Neural progenitor cell (in vitro differentiated cells): Measurements from ENCODE around the gene NRM.

Experiments
- EZH2 ChIP-seq: fragments of 200-600 bp; sonication (generic); IDR thresholded peaks from 2 replicates; pipeline ENCODE4 v1.6.1; 2017; ENCODE audit warnings: antibody characterized with exemption, mild to moderate bottlenecking, moderate library complexity
- EZH2phosphoT487 ChIP-seq: fragments of 200-600 bp; sonication (generic); IDR thresholded peaks from 2 replicates; pipeline ENCODE4 v1.6.1; 2017; ENCODE audit warnings: antibody characterized with exemption
- TF ChIP-seq, protein P1 (sequence below): fragments of 200-600 bp; sonication (generic); IDR thresholded peaks from 2 replicates; pipeline ENCODE4 v1.5.1; 2017; ENCODE audit warnings: antibody characterized with exemption, mild to moderate bottlenecking

DNA sequence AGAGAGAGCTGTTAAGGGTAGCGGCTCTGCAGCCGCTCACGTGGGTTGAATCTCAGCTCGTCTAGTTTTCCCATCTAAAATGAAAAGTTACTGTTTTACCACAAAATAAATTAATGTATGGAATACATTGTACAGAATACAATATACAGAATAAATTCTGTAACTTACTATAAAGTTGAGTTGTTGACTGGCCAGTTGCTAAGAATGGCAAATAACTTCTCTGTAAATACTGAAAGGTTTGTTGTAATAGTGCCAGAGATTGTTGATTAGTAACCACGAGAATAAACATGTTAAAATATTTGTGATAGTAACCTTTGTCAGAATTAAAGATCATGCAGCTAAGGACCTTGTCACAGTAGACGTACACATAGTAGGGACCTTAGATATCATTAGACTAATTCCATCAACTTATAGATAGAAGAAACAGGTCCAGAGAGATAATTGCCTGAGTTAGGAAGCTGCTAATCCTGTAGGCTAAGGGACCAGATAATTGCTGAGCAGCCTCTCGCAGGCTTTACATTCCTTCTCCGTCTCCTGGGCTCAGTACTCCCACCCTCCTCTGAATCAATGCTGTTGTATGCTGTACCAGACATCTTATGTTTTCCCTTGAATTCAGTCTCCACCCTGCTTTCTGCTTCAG is 544 bp upstream of the NRM start:
- TF ChIP-seq, protein P1, sequence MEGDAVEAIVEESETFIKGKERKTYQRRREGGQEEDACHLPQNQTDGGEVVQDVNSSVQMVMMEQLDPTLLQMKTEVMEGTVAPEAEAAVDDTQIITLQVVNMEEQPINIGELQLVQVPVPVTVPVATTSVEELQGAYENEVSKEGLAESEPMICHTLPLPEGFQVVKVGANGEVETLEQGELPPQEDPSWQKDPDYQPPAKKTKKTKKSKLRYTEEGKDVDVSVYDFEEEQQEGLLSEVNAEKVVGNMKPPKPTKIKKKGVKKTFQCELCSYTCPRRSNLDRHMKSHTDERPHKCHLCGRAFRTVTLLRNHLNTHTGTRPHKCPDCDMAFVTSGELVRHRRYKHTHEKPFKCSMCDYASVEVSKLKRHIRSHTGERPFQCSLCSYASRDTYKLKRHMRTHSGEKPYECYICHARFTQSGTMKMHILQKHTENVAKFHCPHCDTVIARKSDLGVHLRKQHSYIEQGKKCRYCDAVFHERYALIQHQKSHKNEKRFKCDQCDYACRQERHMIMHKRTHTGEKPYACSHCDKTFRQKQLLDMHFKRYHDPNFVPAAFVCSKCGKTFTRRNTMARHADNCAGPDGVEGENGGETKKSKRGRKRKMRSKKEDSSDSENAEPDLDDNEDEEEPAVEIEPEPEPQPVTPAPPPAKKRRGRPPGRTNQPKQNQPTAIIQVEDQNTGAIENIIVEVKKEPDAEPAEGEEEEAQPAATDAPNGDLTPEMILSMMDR: no peak
- TF ChIP-seq EZH2phosphoT487: no peak
- no peak for TF ChIP-seq EZH2
